Stimulated activated naive CD8-positive, alpha-beta T cell treated with anti-CD3 and anti-CD28 coated beads, Interleukin-15, Interleukin-2, amounts not matched to agents 100 U/mL and 50 U/mL, for 24 hours (primary cell): ENCODE measurements around the gene CRB2.

Experiments used
- ATAC-seq: fragments of 150-1000 bp; cut with Tn5 transposase; one replicate; pipeline ENCODE4 v1.10.0; 2021
- DNase-seq: peaks from one replicate; pipeline ENCODE4 v3.0.0; 2021

CRB2 gene

DNA sequence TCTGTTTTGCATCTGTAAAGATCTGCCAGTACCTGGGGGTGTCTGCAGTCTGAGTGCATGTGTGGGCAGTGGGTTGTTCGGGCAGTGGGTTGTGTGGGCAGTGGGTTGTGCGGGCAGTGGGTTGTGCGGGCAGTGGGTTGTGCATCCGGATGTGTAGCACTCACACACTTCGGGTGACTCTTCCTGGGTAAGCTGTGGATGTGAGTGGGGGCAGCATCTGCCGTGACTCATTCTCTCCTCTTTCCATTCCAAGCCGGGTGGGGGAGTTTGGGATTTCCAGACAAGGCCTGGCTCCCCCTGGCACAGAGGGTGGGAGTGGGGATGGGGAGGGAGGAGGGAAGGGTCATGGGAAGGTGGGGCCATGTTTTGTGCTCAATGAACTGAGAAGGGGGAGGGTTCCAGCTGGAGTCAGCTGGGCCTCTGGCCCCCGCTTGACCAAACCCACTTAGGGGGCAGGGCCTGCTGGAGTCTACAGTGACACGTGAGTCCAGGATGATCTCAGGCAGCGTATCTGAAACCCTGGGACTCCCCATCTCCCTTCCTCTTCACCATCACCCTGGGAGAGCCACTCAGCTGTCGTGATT, 8.3 kb downstream of the CRB2 start:
- DNase-seq (no peak), ATAC-seq (no peak)

DNA sequence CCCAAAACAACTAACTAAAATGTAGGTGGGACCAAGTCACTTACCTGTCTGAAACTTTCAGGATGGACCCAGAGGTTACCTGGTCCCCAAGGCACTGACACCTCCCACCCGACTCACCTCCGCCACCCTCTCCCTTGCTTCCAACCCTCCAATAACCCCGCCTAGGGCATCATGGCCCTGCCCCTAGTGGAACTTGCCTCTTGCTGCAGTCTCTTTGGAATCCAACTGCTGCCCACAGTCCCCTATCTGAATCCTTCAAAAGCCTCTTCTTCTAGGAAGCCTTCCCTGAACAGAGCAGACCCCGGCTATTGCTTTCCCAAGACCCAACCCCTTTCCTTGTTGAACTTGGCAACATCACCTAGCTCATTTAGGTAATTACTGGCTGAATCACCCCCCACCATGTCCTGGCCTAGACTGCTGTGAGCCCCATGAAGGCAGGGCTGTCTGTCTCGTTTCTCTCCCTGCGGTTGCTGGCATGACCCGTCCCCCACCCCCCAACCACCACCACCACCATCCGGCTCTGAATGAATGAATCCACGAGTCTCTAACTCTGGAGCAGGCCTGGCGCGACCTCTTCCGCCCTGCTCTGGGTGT, 9.4 kb downstream of the CRB2 start:
- DNase-seq (no peak), ATAC-seq (no peak)

DNA sequence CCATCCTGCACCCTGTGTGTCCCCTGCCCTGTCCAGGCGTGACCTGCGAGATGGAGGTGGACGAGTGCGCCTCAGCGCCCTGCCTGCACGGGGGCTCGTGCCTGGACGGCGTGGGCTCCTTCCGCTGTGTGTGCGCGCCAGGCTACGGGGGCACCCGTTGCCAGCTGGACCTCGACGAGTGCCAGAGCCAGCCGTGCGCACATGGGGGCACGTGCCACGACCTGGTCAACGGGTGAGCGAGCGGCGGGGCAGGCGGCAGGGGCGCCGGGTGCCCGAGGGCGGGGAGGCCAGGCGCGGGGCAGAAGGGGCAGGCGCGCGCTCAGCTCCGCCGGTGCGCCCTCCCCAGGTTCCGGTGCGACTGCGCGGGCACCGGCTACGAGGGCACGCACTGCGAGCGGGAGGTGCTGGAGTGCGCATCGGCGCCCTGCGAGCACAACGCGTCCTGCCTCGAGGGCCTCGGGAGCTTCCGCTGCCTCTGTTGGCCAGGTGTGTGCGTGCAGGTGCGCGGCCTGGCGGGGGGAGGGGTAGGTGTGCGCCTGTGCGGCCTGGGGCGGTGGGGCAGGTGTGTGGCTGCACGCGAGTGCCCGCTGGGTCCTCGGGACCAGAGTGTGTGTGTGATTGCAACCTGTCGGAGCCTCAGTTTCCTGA, 10.0 kb downstream of the CRB2 start:
- DNase-seq: no peak
- ATAC-seq: no peak

DNA sequence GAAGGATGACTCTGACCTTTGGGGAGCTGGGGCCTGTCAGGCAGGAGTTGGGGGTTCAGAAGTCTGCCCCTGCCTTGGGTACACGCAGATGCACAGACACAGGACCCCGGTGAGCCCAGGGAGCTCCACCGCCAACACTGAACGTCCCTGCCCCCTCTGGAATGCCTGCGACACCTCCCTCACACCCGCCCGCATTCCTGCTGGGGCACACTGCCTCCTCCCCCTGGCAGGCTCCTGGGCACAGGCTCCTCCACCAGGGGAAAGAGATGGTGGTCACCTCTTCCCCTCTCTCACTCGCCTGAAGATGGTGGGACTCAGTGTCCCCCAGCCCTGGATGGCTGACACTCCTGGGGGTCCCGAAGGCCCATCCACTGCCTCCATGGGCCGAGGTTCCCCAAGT, 12.0 kb downstream of the CRB2 start:
- DNase-seq (no peak), ATAC-seq (no peak)

DNA sequence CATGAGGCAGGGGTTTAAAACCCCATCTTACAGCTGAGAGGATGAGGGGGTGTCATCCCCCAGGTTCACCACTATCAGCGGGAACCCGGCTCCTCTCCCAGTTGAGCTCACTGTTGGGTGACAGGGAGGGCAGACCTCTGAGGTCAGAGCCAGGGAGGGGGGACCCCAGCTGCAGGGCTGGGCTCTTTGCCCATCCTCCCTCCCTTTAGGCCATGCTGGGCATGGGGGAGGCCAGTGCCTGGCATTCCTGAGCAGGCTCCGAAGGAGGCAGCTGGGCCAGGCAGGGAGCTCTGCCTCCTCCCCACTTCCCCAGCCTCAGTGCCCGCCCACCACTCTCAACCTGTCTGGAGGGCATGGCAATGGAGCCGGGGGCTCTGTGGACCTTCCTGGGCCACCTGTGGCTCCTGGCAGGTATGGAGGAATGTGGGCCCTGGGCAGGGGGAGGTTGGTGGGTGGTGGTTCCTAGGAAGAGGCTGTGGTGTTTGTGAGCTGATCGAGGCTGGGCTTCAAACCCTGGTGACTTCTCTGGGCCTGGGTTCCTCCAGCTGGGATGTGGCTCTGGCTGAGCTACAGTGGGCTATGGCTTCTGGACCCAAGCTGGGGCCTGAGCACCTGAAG, 12.6 kb downstream of the CRB2 start:
- DNase-seq: no peak
- no peak for ATAC-seq

DNA sequence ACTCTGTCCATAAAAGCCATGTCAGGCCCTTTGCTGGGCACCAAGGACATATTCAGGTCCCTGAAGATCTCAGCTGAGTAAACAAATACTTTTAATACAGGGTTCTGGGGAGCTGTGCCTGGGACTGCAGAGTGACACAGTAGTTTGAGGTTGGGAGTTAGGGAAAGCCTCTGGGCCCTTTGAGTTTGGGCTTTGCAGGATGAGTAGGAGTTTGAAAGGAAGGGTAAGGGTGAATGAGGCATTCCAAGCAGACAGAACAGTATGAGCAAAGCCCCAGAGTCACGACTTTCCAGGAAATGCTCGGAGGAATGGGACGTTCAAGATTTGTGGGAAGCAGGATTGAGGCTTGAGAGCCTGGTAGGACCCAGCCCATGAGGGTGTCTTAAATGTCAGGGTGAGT, 13.3 kb downstream of the CRB2 start:
- DNase-seq (no peak), ATAC-seq (no peak)

DNA sequence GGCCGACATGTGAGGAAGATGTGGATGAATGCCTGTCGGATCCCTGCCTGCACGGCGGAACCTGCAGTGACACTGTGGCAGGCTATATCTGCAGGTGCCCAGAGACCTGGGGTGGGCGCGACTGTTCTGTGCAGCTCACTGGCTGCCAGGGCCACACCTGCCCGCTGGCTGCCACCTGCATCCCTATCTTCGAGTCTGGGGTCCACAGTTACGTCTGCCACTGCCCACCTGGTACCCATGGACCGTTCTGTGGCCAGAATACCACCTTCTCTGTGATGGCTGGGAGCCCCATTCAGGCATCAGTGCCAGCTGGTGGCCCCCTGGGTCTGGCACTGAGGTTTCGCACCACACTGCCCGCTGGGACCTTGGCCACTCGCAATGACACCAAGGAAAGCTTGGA, 14.1 kb downstream of the CRB2 start:
- DNase-seq (no peak), ATAC-seq (no peak)

DNA sequence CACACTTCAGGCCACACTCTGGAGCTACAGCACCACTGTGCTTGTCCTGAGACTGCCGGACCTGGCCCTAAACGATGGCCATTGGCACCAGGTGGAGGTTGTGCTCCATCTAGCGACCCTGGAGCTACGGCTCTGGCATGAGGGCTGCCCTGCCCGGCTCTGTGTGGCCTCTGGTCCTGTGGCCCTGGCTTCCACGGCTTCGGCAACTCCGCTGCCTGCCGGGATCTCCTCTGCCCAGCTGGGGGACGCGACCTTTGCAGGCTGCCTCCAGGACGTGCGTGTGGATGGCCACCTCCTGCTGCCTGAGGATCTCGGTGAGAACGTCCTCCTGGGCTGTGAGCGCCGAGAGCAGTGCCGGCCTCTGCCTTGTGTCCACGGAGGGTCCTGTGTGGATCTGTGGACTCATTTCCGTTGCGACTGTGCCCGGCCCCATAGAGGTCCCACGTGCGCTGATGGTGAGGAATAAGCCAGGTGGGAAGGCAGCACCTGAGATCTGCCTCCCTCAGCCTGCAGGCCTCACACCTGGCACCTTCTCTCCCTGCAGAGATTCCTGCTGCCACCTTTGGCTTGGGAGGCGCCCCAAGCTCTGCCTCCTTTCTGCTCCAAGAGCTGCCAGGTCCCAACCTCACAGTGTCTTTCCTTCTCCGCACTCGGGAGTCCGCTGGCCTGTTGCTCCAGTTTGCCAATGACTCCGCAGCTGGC, 14.7 kb downstream of the CRB2 start:
- DNase-seq: no peak

DNA sequence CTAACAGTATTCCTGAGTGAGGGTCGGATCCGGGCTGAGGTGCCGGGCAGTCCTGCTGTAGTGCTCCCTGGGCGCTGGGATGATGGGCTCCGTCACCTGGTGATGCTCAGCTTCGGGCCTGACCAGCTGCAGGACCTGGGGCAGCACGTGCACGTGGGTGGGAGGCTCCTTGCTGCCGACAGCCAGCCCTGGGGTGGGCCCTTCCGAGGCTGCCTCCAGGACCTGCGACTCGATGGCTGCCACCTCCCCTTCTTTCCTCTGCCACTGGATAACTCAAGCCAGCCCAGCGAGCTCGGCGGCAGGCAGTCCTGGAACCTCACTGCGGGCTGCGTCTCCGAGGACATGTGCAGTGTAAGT, 15.2 kb downstream of the CRB2 start:
- ATAC-seq (no peak), DNase-seq (no peak)

More for the DNA sequence above, 14.7 kb downstream of the CRB2 start:
- no peak for ATAC-seq

DNA sequence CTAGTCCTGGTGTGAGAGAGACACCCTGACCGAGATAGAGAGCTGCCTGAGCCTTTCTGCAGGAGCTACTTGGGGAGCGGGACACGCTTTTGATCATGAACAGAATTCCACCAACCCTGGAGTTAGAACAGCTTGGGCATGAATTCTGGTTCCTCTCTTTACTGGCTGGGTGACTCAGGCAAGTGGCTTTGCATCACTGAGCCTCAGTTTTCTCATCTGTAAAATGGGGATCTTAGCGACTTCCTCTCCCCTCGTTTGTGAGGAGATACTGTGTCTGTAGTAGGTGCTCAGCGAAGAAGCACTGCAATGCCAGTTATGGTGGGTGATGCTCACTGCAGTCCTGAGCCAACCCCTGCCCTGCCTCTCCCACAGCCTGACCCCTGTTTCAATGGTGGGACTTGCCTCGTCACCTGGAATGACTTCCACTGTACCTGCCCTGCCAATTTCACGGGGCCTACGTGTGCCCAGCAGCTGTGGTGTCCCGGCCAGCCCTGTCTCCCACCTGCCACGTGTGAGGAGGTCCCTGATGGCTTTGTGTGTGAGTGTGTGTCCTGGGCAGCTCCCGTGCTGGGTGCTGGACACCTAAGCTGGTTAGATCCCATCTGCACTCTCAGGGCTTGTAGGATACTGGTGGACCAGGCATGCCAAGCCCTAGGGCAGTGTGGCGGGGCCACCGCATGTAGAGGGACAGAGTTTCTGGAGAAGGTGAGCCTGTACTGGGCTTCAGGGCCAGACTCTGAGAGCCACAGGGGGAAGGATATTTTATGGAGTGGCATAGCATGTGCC, 16.0 kb downstream of the CRB2 start:
- DNase-seq: no peak

DNA sequence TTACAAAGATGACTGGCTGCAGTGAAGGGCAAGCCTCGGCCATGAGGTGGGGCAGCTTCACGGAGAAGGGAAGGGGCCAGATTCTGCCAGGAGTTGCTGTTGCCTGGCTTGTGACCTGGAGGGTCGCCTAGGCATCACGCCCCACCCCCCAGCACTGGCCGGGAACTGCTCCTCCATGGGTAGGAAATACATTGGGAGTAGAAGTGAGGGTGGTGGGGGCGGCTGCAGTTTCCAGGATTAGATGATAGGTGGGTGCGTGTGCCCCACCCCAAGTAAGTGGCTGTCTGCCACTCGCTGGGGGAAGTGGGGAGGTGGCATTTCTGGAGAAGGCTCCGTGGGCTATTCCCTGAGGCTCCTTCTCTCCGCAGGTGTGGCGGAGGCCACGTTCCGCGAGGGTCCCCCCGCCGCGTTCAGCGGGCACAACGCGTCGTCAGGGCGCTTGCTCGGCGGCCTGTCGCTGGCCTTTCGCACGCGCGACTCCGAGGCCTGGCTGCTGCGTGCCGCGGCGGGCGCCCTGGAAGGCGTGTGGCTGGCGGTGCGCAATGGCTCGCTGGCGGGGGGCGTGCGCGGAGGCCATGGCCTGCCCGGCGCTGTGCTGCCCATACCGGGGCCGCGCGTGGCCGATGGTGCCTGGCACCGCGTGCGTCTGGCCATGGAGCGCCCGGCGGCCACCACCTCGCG, 16.9 kb downstream of the CRB2 start:
- no peak for ATAC-seq
- no peak for DNase-seq

More for the DNA sequence above, 16.0 kb downstream of the CRB2 start:
- ATAC-seq: no peak

DNA sequence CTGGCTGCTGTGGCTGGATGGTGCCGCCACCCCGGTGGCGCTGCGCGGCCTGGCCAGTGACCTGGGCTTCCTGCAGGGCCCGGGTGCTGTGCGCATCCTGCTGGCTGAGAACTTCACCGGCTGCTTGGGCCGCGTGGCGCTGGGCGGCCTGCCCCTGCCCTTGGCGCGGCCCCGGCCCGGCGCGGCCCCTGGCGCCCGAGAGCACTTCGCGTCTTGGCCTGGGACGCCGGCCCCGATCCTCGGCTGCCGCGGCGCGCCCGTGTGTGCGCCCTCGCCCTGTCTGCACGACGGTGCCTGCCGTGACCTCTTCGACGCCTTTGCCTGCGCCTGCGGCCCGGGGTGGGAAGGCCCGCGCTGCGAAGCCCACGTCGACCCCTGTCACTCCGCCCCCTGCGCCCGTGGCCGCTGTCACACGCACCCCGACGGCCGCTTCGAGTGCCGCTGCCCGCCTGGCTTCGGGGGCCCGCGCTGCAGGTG, 17.5 kb downstream of the CRB2 start:
- ATAC-seq: no peak
- no peak for DNase-seq

DNA sequence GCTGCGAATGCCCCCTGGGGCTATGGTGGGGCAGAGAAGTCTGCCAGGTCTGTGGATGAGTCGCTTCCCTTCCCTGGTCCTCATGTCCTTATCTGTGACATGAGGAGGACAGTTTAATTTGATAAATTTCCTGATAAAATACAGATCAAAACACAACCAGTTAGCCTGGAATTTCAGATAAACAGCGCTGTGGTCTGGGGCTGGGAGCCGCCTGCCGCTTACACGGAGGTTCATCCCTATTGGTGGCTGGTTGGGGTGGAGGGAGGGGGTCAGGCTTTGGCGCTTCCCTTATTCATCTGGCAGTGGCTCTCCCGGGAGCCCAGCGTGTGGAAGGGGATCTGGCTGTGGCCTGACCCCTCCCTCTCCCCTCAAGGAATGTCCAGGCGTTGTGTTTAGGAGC, 17.9 kb downstream of the CRB2 start:
- DNase-seq: no peak
- no peak for ATAC-seq

DNA sequence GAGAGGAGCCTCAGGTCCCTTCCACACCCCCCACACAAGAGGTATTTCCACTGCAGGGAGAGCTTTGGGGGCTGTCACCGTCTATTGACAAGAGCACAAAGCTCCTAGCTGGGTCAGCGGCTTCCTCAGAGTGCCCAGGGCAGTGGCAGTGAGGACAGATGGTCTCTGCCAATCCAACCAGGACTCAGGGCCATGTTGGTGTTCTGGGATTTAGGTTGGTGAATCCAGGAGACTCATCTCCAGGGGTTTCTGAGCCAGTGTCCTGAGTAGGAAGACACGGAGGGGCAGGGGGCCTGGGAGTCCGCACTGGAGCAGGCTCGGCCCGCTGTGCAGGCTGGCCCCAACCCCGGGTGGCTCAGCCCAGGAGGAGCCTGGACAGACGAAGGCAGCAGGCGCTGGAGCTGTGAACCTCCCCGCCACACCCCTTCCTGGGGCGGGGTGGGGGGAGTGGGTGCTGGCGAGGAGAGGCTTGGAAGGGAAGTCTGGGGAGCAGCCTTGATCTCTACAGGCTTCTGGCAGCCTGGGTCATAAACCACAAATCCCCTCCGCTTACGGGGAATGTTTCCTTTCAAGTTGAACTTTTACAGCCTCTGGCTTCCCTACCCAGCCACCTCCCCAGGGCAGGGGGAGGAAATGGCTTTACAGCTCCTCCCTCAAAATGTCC, 19.6 kb downstream of the CRB2 start:
- no peak for DNase-seq
- ATAC-seq: no peak

DNA sequence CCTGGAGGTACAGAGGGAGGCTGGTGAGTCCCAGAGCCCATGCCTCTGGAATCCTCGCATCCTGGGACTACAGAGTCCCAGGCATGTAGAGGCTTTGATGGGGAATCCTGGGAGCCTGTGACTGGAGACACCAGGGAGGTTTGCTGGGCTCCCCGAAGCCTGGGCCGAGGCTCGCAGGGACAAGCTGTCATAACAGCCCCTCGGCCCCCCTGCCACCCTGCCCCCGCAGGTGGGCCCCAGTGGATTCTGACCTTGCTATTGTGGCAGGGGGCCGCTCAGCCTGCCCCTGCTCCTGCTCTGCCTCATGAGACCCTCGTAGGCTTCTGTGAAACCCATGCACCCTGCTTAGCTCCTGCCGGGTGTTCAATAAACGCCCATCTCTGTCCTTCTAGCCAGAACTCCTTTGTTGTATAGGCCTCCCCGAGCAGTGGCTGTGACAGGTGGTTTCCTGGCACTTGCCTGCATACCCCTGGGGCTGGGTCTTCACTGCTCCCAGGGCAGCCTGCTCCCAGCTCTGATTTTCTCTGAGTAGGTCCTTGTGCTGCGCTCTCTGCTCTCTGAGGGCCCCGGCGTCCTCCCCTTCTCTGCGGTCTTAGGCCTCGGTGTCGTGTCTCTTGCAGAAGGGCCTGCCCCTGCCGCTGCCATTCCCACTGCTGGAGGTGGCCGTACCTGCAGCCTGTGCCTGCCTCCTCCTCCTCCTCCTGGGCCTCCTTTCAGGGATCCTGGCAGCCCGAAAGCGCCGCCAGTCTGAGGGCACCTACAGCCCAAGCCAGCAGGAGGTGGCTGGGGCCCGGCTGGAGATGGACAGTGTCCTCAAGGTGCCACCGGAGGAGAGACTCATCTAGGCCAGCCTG, 20.4 kb downstream of the CRB2 start:
- ATAC-seq: no peak
- no peak for DNase-seq

DNA sequence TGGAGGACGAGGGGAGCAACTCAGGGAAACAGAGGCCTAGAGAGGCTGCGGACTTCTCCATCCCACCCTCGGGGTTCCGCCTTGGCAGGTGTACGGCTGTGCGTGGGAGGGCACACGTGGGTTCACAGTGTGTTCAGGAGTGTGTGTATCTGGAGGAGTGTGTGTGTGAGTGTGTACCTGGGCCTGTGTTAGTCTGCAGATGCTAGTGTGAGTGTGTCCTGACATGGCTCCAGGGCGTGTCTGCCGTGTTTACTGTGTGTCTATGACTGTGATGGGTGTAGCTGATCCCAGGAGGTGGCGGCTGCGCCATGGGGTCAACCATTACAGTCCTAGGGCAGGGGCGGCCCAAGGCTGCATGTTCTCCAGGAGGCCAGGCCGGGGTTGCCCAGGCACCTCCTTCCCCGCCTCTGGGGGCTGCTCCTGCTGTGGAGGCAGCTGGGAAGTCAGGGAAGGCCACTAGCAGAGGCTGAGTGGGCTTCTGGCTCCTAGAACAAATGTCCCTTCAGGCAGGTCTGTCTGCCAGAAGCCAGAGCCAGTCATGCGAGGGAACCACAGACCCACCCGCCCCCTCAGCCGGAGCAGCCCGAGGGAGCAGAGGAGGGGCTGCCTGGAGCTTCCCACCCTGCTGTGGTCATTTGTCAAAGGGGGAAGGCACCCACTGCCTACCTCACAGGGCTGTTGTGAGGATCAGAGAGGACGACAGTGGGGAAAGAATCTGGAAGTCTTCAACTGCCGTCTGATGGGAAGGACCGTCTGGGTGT, 21.4 kb downstream of the CRB2 start:
- DNase-seq: no peak
- ATAC-seq: no peak

DNA sequence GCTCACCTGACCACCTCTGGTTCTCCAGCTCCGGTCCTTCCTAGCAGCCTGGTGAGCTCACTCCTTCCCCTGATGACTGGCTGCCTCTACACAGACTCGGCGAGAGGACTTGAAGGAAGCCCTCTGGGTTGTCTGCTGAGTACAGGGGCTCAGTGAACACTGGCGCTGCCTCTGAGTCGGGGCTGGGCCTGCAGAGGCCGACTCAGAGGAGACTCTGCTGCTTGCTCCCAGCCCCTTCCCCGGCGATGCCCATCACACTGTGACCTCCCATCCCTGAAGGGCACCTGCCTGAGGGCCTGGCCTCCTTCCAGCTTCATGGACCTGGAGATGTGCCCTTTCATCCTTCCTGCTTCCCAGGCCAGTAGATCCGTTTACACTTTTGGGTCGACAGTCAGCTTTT, 22.0 kb downstream of the CRB2 start:
- ATAC-seq: no peak
- no peak for DNase-seq

DNA sequence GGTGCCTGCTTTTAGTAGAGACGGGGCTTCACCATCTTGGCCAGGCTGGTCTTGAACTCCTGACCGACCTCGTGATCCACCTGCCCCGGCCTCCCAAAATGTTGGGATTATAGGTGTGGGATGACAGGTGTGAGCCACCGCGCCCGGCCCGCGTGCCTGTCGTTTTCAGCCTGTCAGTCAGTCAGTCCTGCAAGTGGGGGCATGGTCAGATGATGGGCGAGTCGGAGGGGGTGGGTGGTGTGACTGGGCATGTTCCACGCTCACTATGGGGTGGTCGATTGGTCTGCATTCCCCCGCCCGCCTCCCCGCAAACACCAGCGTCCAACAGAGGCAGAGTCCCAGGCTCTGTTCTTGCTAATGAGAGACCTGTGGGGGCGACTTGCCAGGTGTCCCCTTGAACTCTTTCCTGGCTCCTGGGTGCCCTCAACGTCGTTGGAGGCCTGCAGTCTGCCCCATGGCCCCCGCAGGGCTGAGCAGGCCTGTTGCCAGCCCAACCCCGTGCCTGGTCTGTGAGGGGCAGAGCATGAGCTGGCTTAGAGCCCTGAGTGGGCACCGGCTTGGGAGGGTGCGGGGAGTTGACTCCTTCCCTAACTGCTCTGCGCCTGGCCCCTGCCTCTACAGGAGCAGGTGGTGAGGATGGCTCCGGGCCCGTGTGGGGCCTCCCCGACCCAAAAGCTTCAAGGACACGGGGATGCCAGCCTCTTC, 23.1 kb downstream of the CRB2 start:
- ATAC-seq (no peak), DNase-seq (no peak)
